Measurements from ENCODE around the gene CASS4.

Gene CASS4

GRCh38 chr20:56451056-56451765 is 39.2 kb downstream of the CASS4 start:
- no peak for DNase-seq

- no peak for DNase-seq
Measured at GRCh38 chr20:56453352-56453751, 41.3 kb downstream of the CASS4 start.

- DNase-seq, result no peak
Measured at GRCh38 chr20:56454754-56455153, 42.7 kb downstream of the CASS4 start.

GRCh38 chr20:56458206-56458821 is 46.3 kb downstream of the CASS4 start:
- no peak for DNase-seq

- no peak for DNase-seq
Measured at GRCh38 chr20:56460459-56460858, 48.4 kb downstream of the CASS4 start.

GRCh38 chr20:56461576-56461975 is 49.5 kb downstream of the CASS4 start:
- DNase-seq, result no peak

GRCh38 chr20:56463428-56463827 is 51.4 kb downstream of the CASS4 start:
- DNase-seq, result no peak

- DNase-seq, result no peak
Measured at GRCh38 chr20:56465997-56466396, 53.9 kb downstream of the CASS4 start.

GRCh38 chr20:56467968-56468315 is 55.9 kb downstream of the CASS4 start:
- DNase-seq, result no peak

- peak; percentile 82 for DNase-seq
Measured at GRCh38 chr20:56468316-56469076, 56.4 kb downstream of the CASS4 start, which contains the start of gene RTF2. RTF2 (plus strand) TSS chr20:56468627; CDS start chr20:56468698, 71 bp downstream.

- no peak for DNase-seq
Measured at GRCh38 chr20:56469077-56469449, 57.0 kb downstream of the CASS4 start.

- no peak for DNase-seq
Measured at GRCh38 chr20:56483970-56484369, 71.9 kb downstream of the CASS4 start.

GRCh38 chr20:56487216-56487615 is 75.2 kb downstream of the CASS4 start:
- DNase-seq, result no peak

- no peak for DNase-seq
Measured at GRCh38 chr20:56488566-56488965, 76.5 kb downstream of the CASS4 start.

- DNase-seq, result no peak
Measured at GRCh38 chr20:56501116-56501515, 89.1 kb downstream of the CASS4 start.

- DNase-seq, result no peak
Measured at GRCh38 chr20:56503916-56504315, 91.9 kb downstream of the CASS4 start.

- DNase-seq, result no peak
Measured at GRCh38 chr20:56504373-56505005, 92.4 kb downstream of the CASS4 start.

- no peak for DNase-seq
Measured at GRCh38 chr20:56506103-56506502, 94.0 kb downstream of the CASS4 start.

Data from NCI-H446 treated with DMSO at 0.1 percent for 48 hours (cell line).